ENCODE data around the gene P2RY12. TPM values are rescaled to one million over a fixed set of nuclear protein-coding genes. Genes with fewer than 3 reads are reported as not detected.

The P2RY12 gene
- total and polyA plus RNA-seq, 10 of the 15 experiments (the other 5 are each of a cell fraction or from before 2014, with no cell fraction given): 0.27 to 1.0 (median 0.66) TPM; not detected in 2

DNA sequence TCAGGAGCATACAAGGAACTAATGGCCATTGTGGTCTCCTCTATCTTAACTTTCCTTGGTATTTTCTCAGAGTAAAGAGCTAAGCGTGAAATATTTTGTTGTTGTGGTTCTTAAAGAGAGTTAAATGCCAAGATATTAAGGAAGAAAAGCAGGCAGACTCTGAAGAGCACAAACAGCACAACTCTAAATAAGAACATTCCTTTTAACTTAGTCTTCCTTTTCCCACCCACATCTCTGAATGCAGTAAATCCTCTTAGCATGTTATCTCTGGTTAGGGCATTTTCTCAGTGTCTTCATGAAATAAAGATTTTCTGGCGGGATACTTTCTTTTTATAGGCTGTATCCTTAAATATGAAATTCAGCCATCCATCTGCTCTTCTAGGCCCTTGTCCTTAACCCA lies 69.4 kb downstream of the P2RY12 start (continued):
- TF ChIP-seq SREBF2 (IDR thresholded peaks at IDR 0.05; ENCODE audit: low read length) (no peak), SIN3A (IDR thresholded peaks at IDR 0.05; ENCODE audit: low read depth, low read length) (no peak), TCF7 (IDR thresholded peaks at IDR 0.05; ENCODE audit: borderline replicate concordance) (no peak)

DNA sequence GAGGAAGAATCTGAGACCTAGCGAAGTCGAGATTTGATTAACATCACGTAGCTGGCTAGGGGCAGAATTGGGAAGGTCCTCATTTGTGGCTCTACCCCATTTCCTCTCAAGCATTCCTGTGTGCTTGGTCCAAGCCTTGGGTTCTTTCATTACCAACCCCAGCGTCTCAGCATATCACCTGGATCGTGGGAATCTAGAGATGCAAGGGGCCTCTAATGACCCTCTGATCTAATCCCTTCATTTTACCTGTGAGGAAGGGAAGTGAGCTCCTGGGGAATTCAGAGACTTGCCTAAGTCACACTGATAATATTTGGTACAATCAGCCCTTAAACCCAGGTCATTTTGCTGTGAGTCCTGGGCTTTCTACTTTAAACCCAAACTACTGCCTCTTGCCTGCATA lies 70.0 kb downstream of the P2RY12 start:
- FAIRE-seq: no peak
- H2AFZ ChIP-seq (ENCODE audit: control insufficient read depth, low read depth, low read length): no peak overlapping the region
- ChIA-PET SMC1A (ENCODE audit: uncharacterized antibody, unreplicated experiment) (no interaction called here), POLR2A (no interaction called here), RAD21 (ENCODE audit: unreplicated experiment) (no interaction called here), CTCF (no interaction called here)
- in situ Hi-C loops (cut with MboI): no loop called here
- H4K20me1 ChIP-seq (ENCODE audit: control insufficient read depth, insufficient read depth): no peaks in the 10 kb centered on the region
- DNase-seq (ENCODE audit: low read depth, low spot score): no peak
- 55% methylated on average over 5 of the region's 5 CpGs for WGBS (ENCODE audit: insufficient coverage, insufficient replicate concordance, low lambda C conversion rate, missing lambda C conversion rate)
- H3K79me2 ChIP-seq (ENCODE audit: control insufficient read depth, insufficient read depth, low read length): no peaks in the 10 kb centered on the region
- no peaks in the 10 kb centered on the region; a peak in 1 of 4 replicates for H3K27me3 ChIP-seq (replicated peaks in 1 of 2; ENCODE audit: control insufficient read depth in 2 of 2, insufficient read depth in 2 of 2, low read length in 1 of 2)
- ATAC-seq: no peak
- H3K4me2 ChIP-seq (ENCODE audit: control insufficient read depth, insufficient read depth): no peak overlapping the region
- H3K4me3 ChIP-seq: no peak overlapping the region
- no peaks in the 10 kb centered on the region for H3K4me1 ChIP-seq (ENCODE audit: control insufficient read depth, insufficient read depth, low read length)
- no peaks in the 10 kb centered on the region for H3K9me3 ChIP-seq (replicated peaks; ENCODE audit: control insufficient read depth, insufficient read depth, low read length)
- intact Hi-C loops (cut with micrococcal nuclease; ENCODE audit: unreplicated experiment): no loop called here
- no peak overlapping the region for H3K9ac ChIP-seq (ENCODE audit: control insufficient read depth, insufficient read depth, low read length)
- H3K27ac ChIP-seq (ENCODE audit: control insufficient read depth, insufficient read depth): no peak overlapping the region
- no peaks in the 10 kb centered on the region for H3K36me3 ChIP-seq (ENCODE audit: control insufficient read depth in 2 of 2, insufficient read depth in 2 of 2, low read length in 1 of 2)
- no TSS peak for BruUV-seq (replicated peaks)
- TF ChIP-seq ASH2L (IDR thresholded peaks at IDR 0.05; ENCODE audit: borderline replicate concordance, low read depth): no peak
- TF ChIP-seq, protein P1, sequence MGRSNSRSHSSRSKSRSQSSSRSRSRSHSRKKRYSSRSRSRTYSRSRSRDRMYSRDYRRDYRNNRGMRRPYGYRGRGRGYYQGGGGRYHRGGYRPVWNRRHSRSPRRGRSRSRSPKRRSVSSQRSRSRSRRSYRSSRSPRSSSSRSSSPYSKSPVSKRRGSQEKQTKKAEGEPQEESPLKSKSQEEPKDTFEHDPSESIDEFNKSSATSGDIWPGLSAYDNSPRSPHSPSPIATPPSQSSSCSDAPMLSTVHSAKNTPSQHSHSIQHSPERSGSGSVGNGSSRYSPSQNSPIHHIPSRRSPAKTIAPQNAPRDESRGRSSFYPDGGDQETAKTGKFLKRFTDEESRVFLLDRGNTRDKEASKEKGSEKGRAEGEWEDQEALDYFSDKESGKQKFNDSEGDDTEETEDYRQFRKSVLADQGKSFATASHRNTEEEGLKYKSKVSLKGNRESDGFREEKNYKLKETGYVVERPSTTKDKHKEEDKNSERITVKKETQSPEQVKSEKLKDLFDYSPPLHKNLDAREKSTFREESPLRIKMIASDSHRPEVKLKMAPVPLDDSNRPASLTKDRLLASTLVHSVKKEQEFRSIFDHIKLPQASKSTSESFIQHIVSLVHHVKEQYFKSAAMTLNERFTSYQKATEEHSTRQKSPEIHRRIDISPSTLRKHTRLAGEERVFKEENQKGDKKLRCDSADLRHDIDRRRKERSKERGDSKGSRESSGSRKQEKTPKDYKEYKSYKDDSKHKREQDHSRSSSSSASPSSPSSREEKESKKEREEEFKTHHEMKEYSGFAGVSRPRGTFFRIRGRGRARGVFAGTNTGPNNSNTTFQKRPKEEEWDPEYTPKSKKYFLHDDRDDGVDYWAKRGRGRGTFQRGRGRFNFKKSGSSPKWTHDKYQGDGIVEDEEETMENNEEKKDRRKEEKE (IDR thresholded peaks at IDR 0.05): no peak
- no peak for TF ChIP-seq NR2C1 (IDR thresholded peaks at IDR 0.05)
- TF ChIP-seq JUND (IDR thresholded peaks at IDR 0.05; ENCODE audit: low read depth, low read length): no peak
- TF ChIP-seq SREBF1 (IDR thresholded peaks at IDR 0.05; ENCODE audit: low read length): no peak
- TF ChIP-seq LARP7 (IDR thresholded peaks at IDR 0.05): no peak
- TF ChIP-seq, protein P2, sequence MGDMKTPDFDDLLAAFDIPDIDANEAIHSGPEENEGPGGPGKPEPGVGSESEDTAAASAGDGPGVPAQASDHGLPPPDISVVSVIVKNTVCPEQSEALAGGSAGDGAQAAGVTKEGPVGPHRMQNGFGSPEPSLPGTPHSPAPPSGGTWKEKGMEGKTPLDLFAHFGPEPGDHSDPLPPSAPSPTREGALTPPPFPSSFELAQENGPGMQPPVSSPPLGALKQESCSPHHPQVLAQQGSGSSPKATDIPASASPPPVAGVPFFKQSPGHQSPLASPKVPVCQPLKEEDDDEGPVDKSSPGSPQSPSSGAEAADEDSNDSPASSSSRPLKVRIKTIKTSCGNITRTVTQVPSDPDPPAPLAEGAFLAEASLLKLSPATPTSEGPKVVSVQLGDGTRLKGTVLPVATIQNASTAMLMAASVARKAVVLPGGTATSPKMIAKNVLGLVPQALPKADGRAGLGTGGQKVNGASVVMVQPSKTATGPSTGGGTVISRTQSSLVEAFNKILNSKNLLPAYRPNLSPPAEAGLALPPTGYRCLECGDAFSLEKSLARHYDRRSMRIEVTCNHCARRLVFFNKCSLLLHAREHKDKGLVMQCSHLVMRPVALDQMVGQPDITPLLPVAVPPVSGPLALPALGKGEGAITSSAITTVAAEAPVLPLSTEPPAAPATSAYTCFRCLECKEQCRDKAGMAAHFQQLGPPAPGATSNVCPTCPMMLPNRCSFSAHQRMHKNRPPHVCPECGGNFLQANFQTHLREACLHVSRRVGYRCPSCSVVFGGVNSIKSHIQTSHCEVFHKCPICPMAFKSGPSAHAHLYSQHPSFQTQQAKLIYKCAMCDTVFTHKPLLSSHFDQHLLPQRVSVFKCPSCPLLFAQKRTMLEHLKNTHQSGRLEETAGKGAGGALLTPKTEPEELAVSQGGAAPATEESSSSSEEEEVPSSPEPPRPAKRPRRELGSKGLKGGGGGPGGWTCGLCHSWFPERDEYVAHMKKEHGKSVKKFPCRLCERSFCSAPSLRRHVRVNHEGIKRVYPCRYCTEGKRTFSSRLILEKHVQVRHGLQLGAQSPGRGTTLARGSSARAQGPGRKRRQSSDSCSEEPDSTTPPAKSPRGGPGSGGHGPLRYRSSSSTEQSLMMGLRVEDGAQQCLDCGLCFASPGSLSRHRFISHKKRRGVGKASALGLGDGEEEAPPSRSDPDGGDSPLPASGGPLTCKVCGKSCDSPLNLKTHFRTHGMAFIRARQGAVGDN (IDR thresholded peaks at IDR 0.05): no peak
- TF ChIP-seq, protein P3, sequence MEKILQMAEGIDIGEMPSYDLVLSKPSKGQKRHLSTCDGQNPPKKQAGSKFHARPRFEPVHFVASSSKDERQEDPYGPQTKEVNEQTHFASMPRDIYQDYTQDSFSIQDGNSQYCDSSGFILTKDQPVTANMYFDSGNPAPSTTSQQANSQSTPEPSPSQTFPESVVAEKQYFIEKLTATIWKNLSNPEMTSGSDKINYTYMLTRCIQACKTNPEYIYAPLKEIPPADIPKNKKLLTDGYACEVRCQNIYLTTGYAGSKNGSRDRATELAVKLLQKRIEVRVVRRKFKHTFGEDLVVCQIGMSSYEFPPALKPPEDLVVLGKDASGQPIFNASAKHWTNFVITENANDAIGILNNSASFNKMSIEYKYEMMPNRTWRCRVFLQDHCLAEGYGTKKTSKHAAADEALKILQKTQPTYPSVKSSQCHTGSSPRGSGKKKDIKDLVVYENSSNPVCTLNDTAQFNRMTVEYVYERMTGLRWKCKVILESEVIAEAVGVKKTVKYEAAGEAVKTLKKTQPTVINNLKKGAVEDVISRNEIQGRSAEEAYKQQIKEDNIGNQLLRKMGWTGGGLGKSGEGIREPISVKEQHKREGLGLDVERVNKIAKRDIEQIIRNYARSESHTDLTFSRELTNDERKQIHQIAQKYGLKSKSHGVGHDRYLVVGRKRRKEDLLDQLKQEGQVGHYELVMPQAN (conservative IDR thresholded peaks at IDR 0.05): no peak
